Activated CD4-positive, alpha-beta T cell treated with anti-CD3 and anti-CD28 coated beads, Interleukin-2, amount 50 U/mL, for 16 hours (primary cell): ENCODE data around the gene EPHB6.

Source experiments
- DNase-seq: peaks from one replicate; pipeline ENCODE4 v3.0.0-alpha.2; 2020

Gene EPHB6

GRCh38 chr7:142833174-142834048 is 21.5 kb upstream of the EPHB6 start:
- no peak for DNase-seq

- no peak for DNase-seq
Observed at GRCh38 chr7:142835487-142835886, 19.4 kb upstream of the EPHB6 start.

DNA sequence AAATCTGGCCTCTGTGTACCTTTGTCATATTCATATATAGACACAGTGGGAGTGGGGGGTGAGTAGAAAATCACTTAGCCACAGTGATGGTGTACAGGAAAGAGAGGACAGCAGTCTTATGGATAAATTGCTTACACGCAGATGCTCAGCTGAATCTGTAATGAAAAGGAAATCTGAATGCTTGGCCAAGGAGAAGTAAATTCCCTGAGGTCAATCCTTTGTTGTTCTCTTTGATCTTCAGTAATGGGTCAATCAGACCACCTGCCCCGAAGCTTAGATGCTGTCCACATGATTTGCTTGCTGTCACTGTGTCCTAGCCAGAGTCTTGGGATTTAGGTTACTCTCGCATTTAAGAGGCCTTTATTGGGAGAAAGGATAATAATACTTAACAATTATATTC is 18.4 kb upstream of the EPHB6 start:
- DNase-seq, result no peak

GRCh38 chr7:142838461-142839213 is 16.2 kb upstream of the EPHB6 start:
- no peak for DNase-seq

DNA sequence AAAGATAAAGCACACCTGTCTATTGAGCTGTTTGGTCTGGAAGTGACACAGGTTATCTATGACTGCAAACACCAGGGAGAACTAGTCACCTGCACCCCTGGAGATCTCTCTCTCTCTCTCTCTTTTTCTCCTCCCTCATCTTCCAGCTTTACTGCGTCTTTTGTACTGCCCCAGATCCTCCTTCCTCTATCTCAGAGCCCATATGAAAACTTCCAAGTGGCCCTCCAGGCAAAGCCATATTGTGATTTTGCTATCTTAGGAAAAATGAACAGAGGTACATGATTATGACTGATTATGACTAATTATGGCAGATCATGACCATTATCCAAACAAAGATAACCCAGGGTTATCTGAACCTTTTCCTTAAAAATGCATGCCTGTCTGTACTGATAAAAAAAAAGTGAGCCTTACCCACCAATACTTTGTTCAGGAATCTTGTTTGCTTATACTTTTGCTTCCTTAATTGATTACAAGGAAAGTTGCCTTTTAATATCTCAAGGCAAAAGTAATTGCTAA is 12.6 kb upstream of the EPHB6 start:
- DNase-seq, result no peak

DNA sequence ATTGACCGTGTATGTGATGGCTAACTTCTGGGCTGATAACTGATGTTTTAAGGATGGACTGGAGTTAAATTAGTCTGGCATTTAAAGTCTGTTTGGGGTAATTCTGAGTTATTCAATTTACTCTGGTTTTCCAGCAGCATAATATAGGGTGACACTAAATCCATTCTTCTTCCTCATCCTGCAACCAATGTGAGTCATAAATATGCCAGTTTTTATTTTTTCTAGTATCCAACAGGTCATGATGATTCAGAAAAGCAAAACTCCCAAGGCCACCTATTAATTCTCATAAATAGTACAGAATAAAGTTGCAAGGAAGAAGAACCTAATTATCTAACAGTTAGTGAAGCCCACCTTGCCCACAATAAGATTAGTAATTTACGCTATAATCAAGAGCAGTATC is 7.5 kb upstream of the EPHB6 start:
- DNase-seq, result no peak

GRCh38 chr7:142851269-142851668 is 3.6 kb upstream of the EPHB6 start:
- DNase-seq, result no peak

DNA sequence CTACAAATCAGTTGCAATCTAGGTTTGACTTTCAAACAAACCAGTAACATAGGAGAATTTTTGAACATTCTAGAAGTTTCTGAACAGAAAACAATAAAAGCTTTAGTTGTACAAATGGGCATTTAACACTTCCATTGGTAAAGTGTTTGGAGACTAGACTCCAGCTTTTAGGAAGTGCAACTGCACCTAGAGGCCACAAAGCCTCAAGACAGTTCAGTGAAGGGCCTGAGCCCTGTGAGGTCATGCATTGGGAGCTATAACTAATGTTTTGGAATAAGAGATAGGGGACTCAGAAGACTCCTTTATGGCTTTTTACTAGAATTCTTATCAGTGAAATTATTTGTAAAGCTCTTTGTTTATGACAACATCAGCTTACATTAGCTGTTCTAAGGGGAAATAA is 3.0 kb upstream of the EPHB6 start:
- DNase-seq, result no peak

DNA sequence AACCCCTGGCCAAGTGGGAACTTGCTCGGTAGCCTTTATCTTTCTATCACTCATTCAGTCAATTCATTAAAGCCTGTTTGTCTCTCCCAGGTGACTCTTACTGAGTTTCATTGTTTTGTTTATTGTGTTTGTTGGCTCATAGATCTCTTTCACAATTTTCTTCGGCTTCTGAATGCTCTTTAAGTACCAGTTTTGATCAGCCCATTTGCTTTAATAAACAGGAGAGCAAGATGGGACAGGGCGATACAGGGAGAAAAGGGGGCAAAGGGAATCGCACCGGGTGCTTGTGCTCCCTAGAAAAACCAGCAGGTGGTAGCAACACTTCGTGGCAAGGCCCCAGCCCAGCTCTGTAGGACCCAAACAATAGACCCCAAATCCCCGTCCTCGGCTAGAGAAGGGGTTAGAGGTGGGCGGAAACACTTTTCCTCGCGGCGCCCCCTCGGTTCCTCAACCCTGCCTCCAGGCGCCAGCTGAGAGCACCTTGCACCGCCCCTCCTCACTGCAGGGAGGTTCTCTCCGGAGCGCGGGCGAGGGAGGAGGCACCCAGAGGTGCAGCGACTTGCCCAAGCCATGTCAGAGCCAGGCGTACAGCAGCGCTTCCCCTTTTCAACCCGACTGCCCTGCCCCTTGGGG is 1.0 kb upstream of the EPHB6 start:
- DNase-seq, result peak; percentile 64

DNA sequence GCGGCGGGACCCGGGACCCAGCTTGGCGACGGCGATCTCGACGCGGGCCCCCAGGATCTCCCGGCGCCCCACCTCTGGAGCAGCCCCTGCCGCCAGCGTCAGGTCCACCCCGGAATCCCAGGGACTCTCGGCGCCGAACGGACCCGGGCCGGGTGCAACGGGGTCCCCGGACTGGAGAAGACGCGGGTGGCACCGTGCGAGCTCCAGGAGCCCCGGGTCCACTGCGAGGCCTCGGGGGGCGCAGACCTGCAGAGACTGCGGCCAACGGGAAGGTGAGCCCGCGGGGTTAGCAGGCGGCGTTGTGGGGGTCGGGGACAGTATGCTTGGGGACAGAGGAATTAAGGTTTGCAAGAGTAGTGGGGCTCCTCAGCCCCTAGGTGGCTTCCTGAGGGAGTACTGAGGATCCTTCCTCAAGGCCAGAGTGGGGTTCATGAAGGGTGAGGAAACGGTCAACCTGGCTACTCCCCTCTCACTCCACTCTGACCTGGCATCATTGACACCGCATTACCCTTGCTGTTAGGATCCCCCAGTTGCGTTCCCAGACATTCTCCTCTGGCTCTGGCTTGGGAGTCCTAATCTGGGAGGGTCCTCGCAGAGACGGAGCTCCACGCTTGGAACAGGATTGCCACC is 353 bp downstream of the EPHB6 start:
- no peak for DNase-seq

- DNase-seq, result no peak
Observed at GRCh38 chr7:142855756-142856564, 1.1 kb downstream of the EPHB6 start.

DNA sequence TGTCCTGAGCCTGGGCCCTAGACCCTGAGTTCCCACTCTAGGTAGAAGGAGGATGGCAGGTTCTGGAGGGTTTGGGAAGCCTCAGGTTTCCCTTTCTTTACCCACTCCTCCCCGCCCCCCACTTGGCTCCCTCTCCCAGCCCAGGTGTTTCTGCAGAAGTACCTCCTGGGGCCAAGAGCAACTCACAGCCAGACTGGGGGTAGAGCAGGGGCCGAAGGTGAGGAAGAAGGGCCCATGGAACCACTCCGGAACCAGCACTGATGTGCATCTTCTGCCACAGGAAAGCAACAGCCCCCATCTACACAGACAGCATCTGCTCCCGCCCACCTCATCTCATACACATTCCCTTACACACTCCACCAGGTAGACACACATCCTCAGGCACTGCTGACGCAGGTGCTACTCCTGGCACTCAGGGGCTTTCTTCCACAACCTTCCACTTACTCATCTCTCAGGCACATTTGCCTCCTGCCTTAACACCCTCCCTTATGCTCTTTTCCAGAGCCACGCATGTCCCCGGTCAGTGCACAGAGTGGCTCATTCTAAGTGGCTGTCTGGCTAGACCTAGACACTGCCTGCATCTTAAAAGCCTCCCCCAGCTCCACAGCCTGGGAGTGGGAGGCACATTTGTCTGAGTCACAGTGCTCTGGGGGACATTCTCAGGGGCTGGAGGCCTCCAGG is 1.8 kb downstream of the EPHB6 start:
- DNase-seq, result no peak

GRCh38 chr7:142857625-142858024 is 2.7 kb downstream of the EPHB6 start:
- DNase-seq, result no peak

DNA sequence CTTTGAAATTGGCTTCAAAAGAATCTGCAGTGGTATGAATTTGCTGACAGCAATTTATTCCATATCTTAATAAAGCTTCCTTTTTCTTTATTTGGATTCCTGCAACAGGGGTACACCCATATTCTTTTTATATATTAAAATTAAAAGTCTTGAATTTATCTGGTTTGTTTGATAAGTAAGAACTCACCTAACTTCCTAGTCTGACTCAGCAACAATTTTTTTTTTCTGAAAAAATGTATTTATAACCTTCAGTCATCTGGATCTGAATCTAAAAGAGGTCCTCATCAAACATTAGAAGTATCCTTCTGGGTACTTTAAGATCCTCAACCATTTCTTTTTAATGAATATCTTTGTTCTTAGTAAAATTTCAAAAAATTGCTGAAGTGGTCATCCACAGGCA is 4.5 kb downstream of the EPHB6 start:
- no peak for DNase-seq

- DNase-seq, result no peak
Observed at GRCh38 chr7:142859829-142860228, 5.0 kb downstream of the EPHB6 start.

GRCh38 chr7:142860968-142861367 is 6.1 kb downstream of the EPHB6 start:
- DNase-seq, result no peak

- DNase-seq, result no peak
Observed at GRCh38 chr7:142862351-142862750, 7.5 kb downstream of the EPHB6 start.

GRCh38 chr7:142862786-142863400 is 8.0 kb downstream of the EPHB6 start:
- DNase-seq, result no peak

- no peak for DNase-seq
Observed at GRCh38 chr7:142863891-142864685, 9.2 kb downstream of the EPHB6 start.
